T-cell (primary cell): ENCODE results near the gene NUP133. TPM values are rescaled to one million over a fixed set of nuclear protein-coding genes. Genes with fewer than 3 reads are reported as not detected.

ENCODE experiments used
- ATAC-seq, 4 experiments: fragments of 200-7000 bp in 3 of 4; fragments of 150-1000 bp in 1 of 4; cut with Tn5 transposase; replicated peaks in 1 of 4; 1 replicate in 3 of 4; 2 replicates in 1 of 4; pipeline ENCODE4 v1.10.0; 2021; ENCODE audit warnings: moderate library complexity in 3 of 4, mild to moderate bottlenecking in 2 of 4, moderate number of reproducible peaks in 1 of 4
- CTCF ChIA-PET, 2 donors: fragments of 300-600 bp; sonication (Branson Sonifier 250); formaldehyde crosslinking; loops; one replicate each; lab custom pipeline; 2022; ENCODE audit warnings: antibody characterized with exemption in 2 of 2; lab: Charles Lee
- POLR2A ChIA-PET, 2 donors: fragments of 300-600 bp; sonication (Branson Sonifier 250); formaldehyde crosslinking; loops; one replicate each; lab custom pipeline; 2022; ENCODE audit warnings: antibody characterized with exemption in 2 of 2; lab: Charles Lee
- DNase-seq, 35 experiments: peaks; one replicate each; pipeline versions ENCODE4 v3.0.0 to v3.0.0-alpha.2; 2013 to 2023
- H3K27ac ChIP-seq: one replicate; pipeline ENCODE4 v1.5.1; 2013; ENCODE audit warnings: low read length
- H3K27me3 ChIP-seq, 2 experiments: replicated peaks in 1 of 2; 1 replicate in 1 of 2; 2 replicates in 1 of 2; pipeline versions ENCODE4 v1.6.1 to v1.7.0; 2013; ENCODE audit warnings: low read length in 1 of 2, mixed read lengths in 1 of 2; ENCODE audit not compliant: control insufficient read depth in 2 of 2, insufficient read depth in 2 of 2; ENCODE audit errors: extremely low read depth in 1 of 2
- H3K36me3 ChIP-seq, 2 donors: 1 replicate in 1 of 2; 2 replicates in 1 of 2; pipeline versions ENCODE4 v1.6.1 to v1.7.0; 2013; ENCODE audit warnings: low read length in 1 of 2; ENCODE audit not compliant: control insufficient read depth in 2 of 2, insufficient read depth in 1 of 2; ENCODE audit errors: extremely low read depth in 1 of 2
- H3K4me1 ChIP-seq, 2 experiments: 1 replicate in 1 of 2; 2 replicates in 1 of 2; pipeline versions ENCODE4 v1.6.1 to v1.7.0; 2013; ENCODE audit warnings: low read length in 2 of 2, mixed read lengths in 1 of 2; ENCODE audit not compliant: insufficient read depth in 2 of 2, control insufficient read depth in 1 of 2; ENCODE audit errors: extremely low read depth in 1 of 2
- H3K4me3 ChIP-seq, 2 donors: 1 replicate in 1 of 2; 2 replicates in 1 of 2; pipeline versions ENCODE4 v1.5.1 to v1.7.0; 2013; ENCODE audit warnings: mild to moderate bottlenecking in 2 of 2, low read length in 1 of 2, moderate library complexity in 1 of 2; ENCODE audit not compliant: control insufficient read depth in 1 of 2; ENCODE audit errors: extremely low read depth in 1 of 2
- H3K9me3 ChIP-seq: 2 replicates; pipeline ENCODE4 v1.7.0; 2013
- H3K27ac Mint-ChIP-seq, 2 donors: one replicate each; pipeline ENCODE4 v1.8.0; 2020 to 2021; ENCODE audit warnings: mild to moderate bottlenecking in 2 of 2, mixed read lengths in 2 of 2
- H3K27me3 Mint-ChIP-seq, 2 donors: one replicate each; pipeline ENCODE4 v1.8.0; 2021 to 2022; ENCODE audit warnings: mixed read lengths in 2 of 2
- H3K36me3 Mint-ChIP-seq: one replicate; pipeline ENCODE4 v1.8.0; 2021; ENCODE audit warnings: mixed read lengths
- H3K4me1 Mint-ChIP-seq, 3 donors: one replicate each; pipeline ENCODE4 v1.8.0; 2020 to 2022; ENCODE audit warnings: mixed read lengths in 3 of 3, mild to moderate bottlenecking in 1 of 3
- H3K4me3 Mint-ChIP-seq, 3 donors: one replicate each; pipeline ENCODE4 v1.8.0; 2020 to 2022; ENCODE audit warnings: mild to moderate bottlenecking in 3 of 3, mixed read lengths in 3 of 3, moderate library complexity in 3 of 3
- H3K9me3 Mint-ChIP-seq, 3 donors: one replicate each; pipeline ENCODE4 v1.8.0; 2020 to 2022; ENCODE audit warnings: mixed read lengths in 3 of 3
- WGBS: methylation state at CpG from one replicate; pipeline ENCODE4 v1.1.5; 2013; ENCODE audit warnings: missing lambda C conversion rate; ENCODE audit not compliant: insufficient coverage; 5-methylcytosine and 5-hydroxymethylcytosine counted together
- total RNA-seq, 35 experiments: library from RNA in 6 of 35; stranded (reverse) in 6 of 35; fragments of 120-200 nt in 1 of 35; gene quantifications; one replicate each; pipeline versions ENCODE4 v1.2.1 to v1.2.4 and lab custom pipeline; 2013 to 2026

Gene NUP133
- total RNA-seq, 5 donors from 2014 or later (not counting 1 experiment from before 2014, with no cell fraction given), result 32.3 to 47.6 (median 45.3) TPM

GRCh38 chr1:229454056-229454455 is 54.1 kb downstream of the NUP133 start:
- WGBS, result 96% methylated on average over 3 of the region's 4 CpGs
- Histone ChIP-seq H3K27me3 (no peaks in the 10 kb centered on the region), H3K9me3 (no peaks in the 10 kb centered on the region), H3K36me3 (peaks cover 0 to 30% of the 10 kb centered on the region in 2 donors), H3K27ac (no peak overlapping the region), H3K4me3 (no peak overlapping the region), H3K4me1 (no peaks in the 10 kb centered on the region)
- no peak for ATAC-seq
- Mint-ChIP-seq H3K36me3 (peaks cover 42% of the 10 kb centered on the region), H3K9me3 (no peaks in the 10 kb centered on the region), H3K4me1 (peaks cover 2 to 7% (median 3%) of the 10 kb centered on the region in 3 donors), H3K27ac (no peak overlapping the region), H3K27me3 (no peaks in the 10 kb centered on the region), H3K4me3 (no peak overlapping the region)
- no peak for DNase-seq
- ChIA-PET POLR2A (interaction anchor here in 1 of 2 donors (0.6 kb wide), 1 partner anchor 1237 kb away, joined by 3 read pairs; no protein-coding TSS in a partner anchor), CTCF (no interaction called here)

- POLR2A ChIA-PET, result interaction anchor here in 1 of 2 donors (0.6 kb wide), 1 partner anchor 23 kb away, joined by 4 read pairs; no protein-coding TSS in a partner anchor
- H3K27ac Mint-ChIP-seq, result no peak overlapping the region
- DNase-seq (peak in 1 of 35 experiments; percentile 11), ATAC-seq (no peak)
- Histone ChIP-seq H3K27ac (no peak overlapping the region), H3K9me3 (no peaks in the 10 kb centered on the region), H3K4me1 (no peaks in the 10 kb centered on the region), H3K27me3 (no peaks in the 10 kb centered on the region), H3K36me3 (peaks cover 0 to 33% of the 10 kb centered on the region in 2 donors), H3K4me3 (no peak overlapping the region)
- H3K36me3 Mint-ChIP-seq, result peaks cover 47% of the 10 kb centered on the region
- H3K9me3 Mint-ChIP-seq, result no peaks in the 10 kb centered on the region
- WGBS, result 100% methylated on average over 1 of the region's 5 CpGs
- CTCF ChIA-PET, result interaction anchor here in 1 of 2 donors (0.5 to 1.1 kb wide), 3 partner anchors 63 to 763 kb away, joined by 3 read pairs; no protein-coding TSS in a partner anchor
- peaks cover 2 to 7% (median 3%) of the 10 kb centered on the region in 3 donors for H3K4me1 Mint-ChIP-seq
- H3K27me3 Mint-ChIP-seq, result no peaks in the 10 kb centered on the region
- H3K4me3 Mint-ChIP-seq, result no peak overlapping the region
These were observed 55.0 kb downstream of the NUP133 start for GRCh38 chr1:229452956-229453801.

- Histone ChIP-seq H3K9me3 (no peaks in the 10 kb centered on the region), H3K27ac (no peak overlapping the region), H3K27me3 (no peaks in the 10 kb centered on the region), H3K4me1 (no peaks in the 10 kb centered on the region), H3K4me3 (no peak overlapping the region), H3K36me3 (peaks cover 3 to 31% of the 10 kb centered on the region in 2 donors)
- ATAC-seq (no peak), DNase-seq (no peak)
- Mint-ChIP-seq H3K4me1 (no peaks in the 10 kb centered on the region), H3K27me3 (no peaks in the 10 kb centered on the region), H3K27ac (no peak overlapping the region), H3K36me3 (peaks cover 42% of the 10 kb centered on the region), H3K9me3 (no peaks in the 10 kb centered on the region), H3K4me3 (no peak overlapping the region)
- WGBS, result no CpG with 5 or more reads among the region's 2 CpGs
- ChIA-PET POLR2A (no interaction called here), CTCF (no interaction called here)
These were observed 59.3 kb downstream of the NUP133 start for GRCh38 chr1:229448845-229449244.

GRCh38 chr1:229448354-229448753 is 59.8 kb downstream of the NUP133 start:
- Mint-ChIP-seq H3K4me3 (no peak overlapping the region), H3K27me3 (no peaks in the 10 kb centered on the region), H3K4me1 (no peaks in the 10 kb centered on the region), H3K9me3 (no peaks in the 10 kb centered on the region), H3K36me3 (peaks cover 42% of the 10 kb centered on the region), H3K27ac (no peak overlapping the region)
- H3K27ac ChIP-seq, result no peak overlapping the region
- DNase-seq (no peak), ATAC-seq (no peak)
- H3K36me3 ChIP-seq, result peaks cover 3 to 33% of the 10 kb centered on the region in 2 donors
- no peaks in the 10 kb centered on the region for H3K27me3 ChIP-seq
- ChIA-PET POLR2A (no interaction called here), CTCF (no interaction called here)
- H3K4me1 ChIP-seq, result no peaks in the 10 kb centered on the region
- WGBS, result no CpG with 5 or more reads among the region's 7 CpGs
- no peak overlapping the region for H3K4me3 ChIP-seq
- no peaks in the 10 kb centered on the region for H3K9me3 ChIP-seq

- H3K4me1 Mint-ChIP-seq, result no peaks in the 10 kb centered on the region
- no peak overlapping the region for H3K4me3 Mint-ChIP-seq
- no peak overlapping the region for H3K4me3 ChIP-seq
- CTCF ChIA-PET, result interaction anchor here in 1 of 2 donors (0.7 kb wide), 1 partner anchor 783 kb away, joined by 3 read pairs; no protein-coding TSS in a partner anchor
- no peaks in the 10 kb centered on the region for H3K9me3 ChIP-seq
- DNase-seq (no peak), ATAC-seq (no peak)
- POLR2A ChIA-PET, result no interaction called here
- H3K27ac Mint-ChIP-seq, result no peak overlapping the region
- H3K27ac ChIP-seq, result no peak overlapping the region
- no peaks in the 10 kb centered on the region for H3K27me3 Mint-ChIP-seq
- H3K4me1 ChIP-seq, result no peaks in the 10 kb centered on the region
- H3K36me3 Mint-ChIP-seq, result peaks cover 42% of the 10 kb centered on the region
- WGBS, result 100% methylated on average over 1 of the region's 11 CpGs
- no peaks in the 10 kb centered on the region for H3K27me3 ChIP-seq
- H3K9me3 Mint-ChIP-seq, result no peaks in the 10 kb centered on the region
- peaks cover 6 to 38% of the 10 kb centered on the region in 2 donors for H3K36me3 ChIP-seq
These were observed 60.3 kb downstream of the NUP133 start for GRCh38 chr1:229447809-229448252.

GRCh38 chr1:229445828-229446227 is 62.3 kb downstream of the NUP133 start:
- ATAC-seq (no peak), DNase-seq (no peak)
- Histone ChIP-seq H3K9me3 (no peaks in the 10 kb centered on the region), H3K27ac (no peak overlapping the region), H3K27me3 (no peaks in the 10 kb centered on the region), H3K4me3 (no peak overlapping the region), H3K4me1 (no peaks in the 10 kb centered on the region), H3K36me3 (peaks cover 6 to 42% of the 10 kb centered on the region in 2 donors)
- CTCF ChIA-PET, result no interaction called here
- no CpG with 5 or more reads among the region's 4 CpGs for WGBS
- H3K4me3 Mint-ChIP-seq, result no peak overlapping the region
- H3K27me3 Mint-ChIP-seq, result no peaks in the 10 kb centered on the region
- no peak overlapping the region for H3K27ac Mint-ChIP-seq
- POLR2A ChIA-PET, result no interaction called here
- H3K36me3 Mint-ChIP-seq, result peaks cover 39% of the 10 kb centered on the region
- H3K9me3 Mint-ChIP-seq, result no peaks in the 10 kb centered on the region
- H3K4me1 Mint-ChIP-seq, result no peaks in the 10 kb centered on the region
